ENCODE results near the gene ACTN3.
"Not testable (repeated sequence)": the region's sequence is repeated elsewhere in the genome, so short reads cannot be mapped to it uniquely, and the experiment has no call there.

ACTN3 gene

DNA sequence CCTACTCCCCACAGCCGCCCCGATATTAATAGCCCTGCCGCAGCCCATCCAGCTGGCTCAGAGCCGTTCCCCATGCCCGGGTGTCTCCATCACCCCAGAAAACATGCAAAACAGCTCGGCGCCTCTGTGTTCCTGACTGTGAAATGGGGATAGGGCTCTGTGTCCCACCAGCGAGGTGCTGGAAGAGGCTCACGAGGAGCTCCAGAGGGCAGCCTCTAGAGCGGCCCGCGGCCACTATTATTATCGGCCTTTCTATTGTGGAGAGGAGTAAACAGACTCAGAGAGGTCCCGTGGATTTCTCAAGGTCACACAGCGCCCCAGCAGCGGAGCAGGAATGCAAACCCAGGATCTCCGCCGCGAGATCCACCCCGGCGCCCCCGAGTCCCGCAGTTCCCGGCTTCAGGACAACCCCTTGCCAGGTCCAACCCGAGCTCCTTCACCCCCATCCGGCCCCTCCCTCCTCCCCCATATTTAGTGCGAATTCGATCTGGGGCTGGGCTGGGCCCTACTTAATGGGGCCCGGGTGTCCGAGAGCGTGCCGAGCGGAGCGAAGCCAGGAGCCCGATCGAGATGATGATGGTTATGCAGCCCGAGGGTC is at the start of gene ACTN3:
Gene ACTN3, plus strand, starts transcription at position 536 of the 598 bp plus-strand sequence. Its CDS starts 35 bp downstream, at position 571.
- no peak for DNase-seq (ENCODE audit: low spot score)

DNA sequence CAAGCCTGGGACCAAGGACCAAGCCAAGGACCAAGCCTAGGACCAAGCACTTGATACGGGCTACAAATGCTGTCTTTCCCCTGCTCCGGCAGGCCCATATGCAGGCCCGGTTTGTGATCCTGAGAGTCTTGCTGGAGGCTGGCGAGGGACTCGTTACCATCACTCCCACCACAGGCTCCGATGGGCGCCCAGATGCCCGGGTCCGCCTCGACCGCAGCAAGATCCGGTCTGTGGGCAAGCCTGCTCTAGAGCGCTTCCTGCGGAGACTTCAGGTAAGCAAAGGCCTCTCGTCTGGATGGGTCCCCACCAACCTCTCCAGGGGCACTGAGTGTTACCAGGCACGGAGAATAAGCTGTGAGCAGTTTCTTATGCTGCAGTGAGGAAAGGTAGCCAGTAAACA is 49.5 kb upstream of the ACTN3 start:
- DNase-seq (ENCODE audit: low spot score), result no peak

DNA sequence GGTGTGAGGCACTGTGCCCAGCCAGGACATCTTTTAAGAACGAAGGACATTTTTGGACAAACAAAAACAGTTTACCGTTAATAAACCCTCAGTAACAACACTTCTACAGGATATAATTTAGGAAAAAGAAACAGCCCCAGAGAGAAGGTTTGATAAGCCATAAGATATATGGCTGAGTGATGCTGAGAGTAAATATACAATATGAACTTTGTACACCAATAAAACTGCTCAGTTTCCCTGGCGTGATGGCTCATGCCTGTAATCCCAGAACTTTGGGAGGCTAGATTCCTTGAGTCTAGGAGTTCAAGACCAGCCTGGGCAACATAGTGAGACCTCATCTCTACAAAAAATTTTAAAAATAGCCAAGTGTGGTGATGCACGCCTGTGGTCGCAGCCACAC is 48.2 kb upstream of the ACTN3 start:
- DNase-seq (ENCODE audit: low spot score), result no peak

GRCh38 chr11:66505276-66505816 is 41.4 kb upstream of the ACTN3 start:
- DNase-seq (ENCODE audit: low spot score), result no peak

- peak; percentile 12 for DNase-seq (ENCODE audit: low spot score)
Measured at GRCh38 chr11:66509131-66509561, 37.6 kb upstream of the ACTN3 start.

DNA sequence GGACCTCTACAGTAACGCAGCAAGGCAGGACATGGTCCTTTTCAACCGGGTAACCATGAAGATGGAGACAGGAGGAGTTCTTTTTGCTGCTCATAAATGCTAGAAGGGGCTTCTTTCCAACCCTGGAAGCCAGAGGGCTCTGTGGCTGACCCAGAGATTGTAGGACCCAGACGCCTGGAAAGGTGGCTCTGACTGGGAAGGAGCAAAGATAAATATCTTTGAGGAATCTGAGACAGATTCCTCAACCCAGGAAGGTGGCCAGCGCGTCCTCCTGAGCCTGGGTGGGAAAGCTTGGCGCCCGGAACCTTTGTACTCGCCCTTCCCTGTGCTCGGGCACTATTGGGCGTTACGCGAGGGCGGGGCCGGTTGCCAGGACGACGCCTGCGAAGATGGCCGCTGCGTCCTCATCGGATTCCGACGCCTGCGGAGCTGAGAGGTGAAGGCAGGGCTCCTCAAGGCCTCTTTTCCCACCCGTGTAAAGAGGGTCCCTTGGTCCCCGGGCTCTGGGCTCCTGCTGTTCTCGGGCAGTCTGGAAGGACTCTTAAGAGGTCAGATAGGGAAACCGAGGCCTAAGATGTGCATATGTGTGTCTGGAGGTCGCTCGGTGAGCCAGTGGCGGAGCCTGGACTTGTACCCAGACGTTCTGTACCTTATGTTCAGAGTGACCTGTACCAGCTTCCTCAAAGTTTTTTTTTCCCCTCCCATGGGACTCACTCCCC is 36.3 kb upstream of the ACTN3 start, which contains the start of gene BBS1:
Gene BBS1, plus strand, starts transcription at position 365 of the 719 bp plus-strand sequence. Its CDS starts 25 bp downstream, at position 390.
- peak; percentile 79 for DNase-seq (ENCODE audit: low spot score)

DNA sequence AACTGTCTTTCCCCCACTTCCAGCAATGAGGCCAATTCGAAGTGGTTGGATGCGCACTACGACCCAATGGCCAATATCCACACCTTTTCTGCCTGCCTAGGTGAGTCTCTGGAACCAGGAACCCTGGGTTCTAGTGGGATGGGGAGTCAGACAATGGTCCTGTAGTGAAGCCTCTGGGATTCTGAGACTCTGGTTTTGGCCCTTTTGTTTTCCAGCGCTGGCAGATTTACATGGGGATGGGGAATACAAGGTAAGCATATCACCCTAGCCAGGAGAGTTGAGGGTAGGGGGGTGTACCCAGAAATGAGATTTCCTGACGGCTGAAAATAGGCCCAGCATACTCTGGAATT is 35.7 kb upstream of the ACTN3 start:
- no peak for DNase-seq (ENCODE audit: low spot score)

DNA sequence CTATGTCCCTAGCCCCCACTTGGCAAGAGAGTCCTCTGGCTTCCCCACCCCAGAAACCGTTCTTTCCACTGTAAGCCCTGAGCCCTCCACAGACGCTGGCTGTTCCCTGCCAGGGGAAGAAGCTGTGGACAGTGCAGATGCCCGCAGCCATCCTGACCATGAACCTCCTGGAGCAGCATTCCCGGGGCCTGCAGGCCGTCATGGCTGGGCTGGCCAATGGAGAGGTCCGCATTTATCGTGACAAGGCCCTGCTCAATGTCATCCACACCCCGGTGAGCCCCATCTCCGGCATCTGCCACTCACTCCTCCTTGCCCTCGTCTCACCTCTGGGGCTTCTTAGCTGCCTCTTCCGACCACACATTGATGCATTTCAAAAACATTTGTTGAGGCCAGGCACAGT is 23.1 kb upstream of the ACTN3 start:
- no peak for DNase-seq (ENCODE audit: low spot score)

DNA sequence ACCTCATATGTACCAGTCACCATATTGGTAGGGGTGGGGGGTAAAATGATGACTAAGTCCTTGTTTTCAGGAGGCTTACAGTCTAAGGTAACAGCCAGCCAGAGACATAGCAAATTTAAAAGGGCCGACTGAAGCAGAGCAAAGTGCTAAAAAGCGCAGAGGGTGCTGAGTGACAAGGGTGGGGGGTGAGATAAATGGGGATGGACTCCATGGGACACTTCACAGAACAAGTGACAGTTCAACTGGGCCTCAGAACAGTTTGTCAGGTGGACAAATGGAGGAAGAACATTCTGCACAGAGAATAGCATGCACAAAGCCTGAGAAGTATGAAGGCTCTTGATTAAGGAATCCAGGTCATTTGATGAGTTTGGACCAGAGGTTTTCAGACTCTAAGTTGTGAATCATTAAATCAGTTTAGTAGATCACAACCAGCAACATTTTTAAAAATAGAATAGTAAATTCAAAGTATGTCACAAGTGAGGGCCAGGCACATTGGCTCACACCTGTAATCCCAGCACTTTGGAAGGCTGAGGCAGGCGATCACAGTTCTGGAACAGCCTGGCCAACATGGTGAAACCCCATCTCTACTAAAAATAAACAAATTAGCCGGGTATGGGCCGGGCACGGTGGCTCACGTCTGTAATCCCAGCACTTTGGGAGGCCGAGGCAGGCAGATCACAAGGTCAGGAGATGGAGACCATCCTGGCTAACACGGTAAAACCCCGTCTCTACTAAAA is 22.2 kb upstream of the ACTN3 start:
- no peak for DNase-seq (ENCODE audit: low spot score)

DNA sequence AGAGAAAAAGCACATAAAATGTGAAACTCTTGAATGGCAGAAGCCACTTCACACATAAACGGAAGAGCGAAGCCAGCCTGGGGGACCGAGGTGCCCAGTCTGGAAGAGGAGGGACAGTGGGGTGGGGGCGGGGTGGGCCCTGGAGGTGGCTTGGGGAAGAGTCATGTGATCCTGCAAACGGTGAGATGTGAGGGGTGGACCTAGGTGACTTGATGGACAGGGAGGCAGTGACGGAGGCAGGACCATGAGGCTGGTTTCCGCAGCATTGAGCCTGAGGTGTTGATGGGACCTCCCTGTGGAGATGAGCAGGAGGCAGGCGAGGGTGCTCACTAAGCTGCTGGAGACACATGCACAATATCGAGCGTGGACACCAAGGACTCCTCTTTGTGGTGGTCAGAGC is 17.6 kb upstream of the ACTN3 start:
- DNase-seq (ENCODE audit: low spot score), result no peak

- no peak for DNase-seq (ENCODE audit: low spot score)
Measured at GRCh38 chr11:66529655-66530054, 17.0 kb upstream of the ACTN3 start.

GRCh38 chr11:66530927-66531709 is 15.6 kb upstream of the ACTN3 start:
- no peak for DNase-seq (ENCODE audit: low spot score)

DNA sequence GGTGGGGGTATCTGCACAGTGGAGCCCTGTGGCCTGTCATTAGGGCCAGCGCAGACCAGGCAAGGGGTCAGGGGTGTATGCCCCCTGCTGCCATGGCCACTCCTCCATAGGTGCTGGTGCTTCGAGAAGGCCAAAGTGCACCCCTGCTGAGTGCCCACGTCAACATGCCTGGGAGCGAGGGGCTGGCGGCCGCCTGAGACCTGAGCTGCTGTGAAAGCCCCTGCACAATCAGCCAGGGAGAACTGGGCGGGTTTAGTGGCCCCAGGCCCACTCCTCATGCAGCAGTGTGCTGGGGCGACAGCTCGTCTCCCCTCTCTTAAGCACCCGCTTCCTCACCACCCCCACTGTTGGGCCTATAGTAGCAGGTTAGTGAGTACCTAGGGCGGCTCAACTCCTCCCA is 14.9 kb upstream of the ACTN3 start:
- DNase-seq (ENCODE audit: low spot score), result no peak

GRCh38 chr11:66532784-66533183 is 13.9 kb upstream of the ACTN3 start:
- DNase-seq (ENCODE audit: low spot score), result no peak

DNA sequence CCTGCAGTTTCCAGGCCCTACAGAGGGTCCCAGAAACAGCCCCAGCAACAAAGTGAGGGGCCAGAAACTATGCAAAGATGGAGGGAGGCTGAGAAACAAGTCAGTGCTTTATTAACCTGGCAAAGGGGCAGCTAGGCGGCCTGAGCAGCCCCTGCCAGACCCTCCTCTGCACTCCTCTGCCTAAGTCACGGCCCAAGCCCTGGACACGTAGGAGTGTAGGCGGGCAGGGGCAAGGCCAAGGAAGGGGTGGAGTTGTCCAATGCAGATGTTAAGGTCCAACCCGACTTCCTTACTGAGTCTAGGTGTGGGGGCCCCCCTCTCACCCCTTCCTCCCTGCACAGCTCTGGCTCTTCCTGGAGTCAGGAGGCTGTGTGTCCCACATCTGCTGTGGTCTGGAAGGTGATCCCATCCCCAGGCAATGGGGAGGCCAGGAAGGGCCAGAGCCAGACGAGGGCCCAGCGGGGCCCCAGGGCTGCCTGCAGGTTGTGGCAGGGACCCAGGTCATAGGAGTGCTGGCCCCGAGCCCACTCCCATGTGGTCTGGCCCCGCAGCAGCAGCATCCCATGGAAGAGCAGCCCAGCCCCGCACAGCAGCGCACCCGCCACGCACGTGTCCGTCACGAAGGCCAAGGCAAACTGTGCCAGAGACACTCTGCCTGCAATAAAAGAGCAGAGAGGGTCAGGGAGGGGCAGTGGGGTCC is 7.4 kb upstream of the ACTN3 start:
- DNase-seq (ENCODE audit: low spot score), result no peak

DNA sequence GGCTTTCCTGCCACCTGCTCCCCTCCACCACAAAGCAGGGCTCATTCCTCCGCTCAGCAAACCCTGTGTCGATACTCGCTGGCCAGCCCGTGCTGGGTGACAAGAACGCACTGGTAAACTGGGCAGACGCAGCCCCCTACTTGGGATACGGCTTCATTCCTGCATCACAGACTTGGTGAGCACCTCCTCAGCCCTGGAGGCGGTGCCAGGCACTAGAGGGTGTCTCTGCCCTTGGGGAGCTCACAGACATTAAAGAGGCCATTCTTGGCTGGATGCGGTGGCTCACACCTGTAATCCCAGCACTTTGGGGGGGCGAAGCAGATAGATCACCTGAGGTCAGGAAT is 6.9 kb upstream of the ACTN3 start:
- no peak for DNase-seq (ENCODE audit: low spot score)

DNA sequence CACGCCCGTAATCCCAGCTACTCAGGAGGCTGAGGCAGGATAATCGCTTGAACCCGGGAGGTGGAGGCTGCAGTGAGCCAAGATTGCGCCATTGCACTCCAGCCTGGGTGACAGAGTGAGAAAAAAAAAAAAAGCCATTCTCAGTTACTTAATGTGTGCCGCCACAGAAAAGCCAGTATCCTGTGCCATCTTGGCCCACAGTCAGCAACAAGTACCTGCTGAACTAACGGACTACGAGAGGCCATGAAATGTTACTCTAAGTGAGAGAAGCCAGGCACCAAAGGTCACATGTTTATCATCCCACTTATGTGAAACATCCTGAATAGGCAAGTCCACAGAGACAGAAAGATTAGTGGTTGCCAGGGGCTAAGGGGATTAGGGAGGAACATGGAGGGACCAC is 6.1 kb upstream of the ACTN3 start:
- not testable (repeated sequence) for DNase-seq (ENCODE audit: low spot score)

DNA sequence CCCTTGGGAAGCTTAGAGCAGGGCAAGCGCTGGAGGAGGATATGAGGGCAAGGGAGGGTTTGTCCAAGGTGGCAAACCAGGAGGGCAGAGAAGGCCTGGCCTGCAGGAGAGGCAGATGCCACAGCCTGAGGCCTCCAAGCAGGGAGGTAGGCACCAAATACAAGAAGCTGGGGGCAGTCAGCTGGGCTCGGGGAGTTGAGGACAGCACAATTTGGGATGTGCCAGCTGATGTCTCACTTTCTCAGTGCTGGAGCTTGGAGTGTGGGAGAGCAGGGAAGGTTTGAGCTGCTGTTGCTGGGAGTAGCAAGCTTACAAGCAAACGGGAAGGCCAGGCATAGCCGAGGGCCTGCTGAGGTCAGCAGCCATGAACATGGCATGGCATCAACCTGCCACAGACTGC is 4.8 kb upstream of the ACTN3 start:
- DNase-seq (ENCODE audit: low spot score), result no peak

- no peak for DNase-seq (ENCODE audit: low spot score)
Measured at GRCh38 chr11:66542362-66542761, 4.3 kb upstream of the ACTN3 start.

DNA sequence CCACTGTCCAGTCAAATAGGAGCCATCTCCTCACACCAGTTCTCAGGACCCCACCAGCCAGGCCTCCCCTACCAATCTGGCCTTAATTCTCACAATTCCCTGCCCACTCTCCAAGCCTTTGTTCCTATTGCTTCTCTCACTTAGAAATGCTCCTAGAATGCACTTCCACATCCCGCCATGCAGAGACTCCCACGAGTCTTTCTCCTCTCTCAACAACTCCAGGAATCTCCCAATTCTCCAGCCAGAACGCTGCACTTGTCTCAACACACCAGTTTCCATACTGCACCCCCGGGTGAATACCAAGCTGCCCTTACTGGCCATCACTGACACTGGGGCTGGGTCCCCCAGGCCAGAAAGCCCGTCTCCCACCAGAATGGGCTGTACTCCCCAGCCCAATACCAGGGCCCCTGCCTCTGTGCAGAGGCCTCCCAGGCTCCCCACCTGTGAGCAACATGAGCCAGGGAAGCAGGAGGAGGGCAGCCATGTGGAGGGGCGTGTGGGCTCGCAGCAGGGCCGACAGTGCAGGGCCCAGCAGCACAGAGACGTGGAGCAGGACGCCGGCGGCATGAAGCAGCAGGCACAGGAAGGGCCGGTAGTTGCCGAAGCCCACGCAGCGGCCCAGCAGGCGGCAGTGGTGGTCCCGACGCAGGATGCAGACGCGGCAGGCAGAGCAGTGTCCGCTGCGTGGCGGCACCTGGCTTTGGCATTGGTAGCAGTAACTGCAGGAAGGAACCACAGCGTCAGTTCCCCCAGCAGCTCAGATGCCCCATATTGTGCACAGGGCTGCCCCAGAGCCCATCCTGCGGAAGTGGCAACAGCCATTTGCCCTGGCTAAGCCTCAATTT is 3.2 kb upstream of the ACTN3 start:
- DNase-seq (ENCODE audit: low spot score), result peak; percentile 65

- not testable (repeated sequence) for DNase-seq (ENCODE audit: low spot score)
Measured at GRCh38 chr11:66544952-66545351, 1.8 kb upstream of the ACTN3 start.
